Thymus (tissue), 14 donors: ENCODE results near the gene ADAMTS12. TPM values are rescaled to one million over a fixed set of nuclear protein-coding genes. Genes with fewer than 3 reads are reported as not detected.
A peak's percentile ranks its signal among the peaks of the same experiment; 100 is the strongest.

Source experiments
- DNase-seq, 9 donors: peaks; one replicate each; pipeline ENCODE4 v3.0.0-alpha.2; 2013; ENCODE audit warnings: low spot score in 9 of 9, low read depth in 6 of 9, missing footprints in 1 of 9
- H3K27ac ChIP-seq, 2 donors: one replicate each; pipeline ENCODE4 v1.5.1; 2013; ENCODE audit warnings: control low read depth in 1 of 2, low read depth in 1 of 2, low read length in 1 of 2, mild to moderate bottlenecking in 1 of 2, moderate library complexity in 1 of 2
- H3K27me3 ChIP-seq, 2 donors: one replicate each; pipeline ENCODE4 v1.5.1; 2013; ENCODE audit warnings: low read length in 1 of 2; ENCODE audit not compliant: control insufficient read depth in 2 of 2, insufficient read depth in 1 of 2
- H3K36me3 ChIP-seq, 2 donors: one replicate each; pipeline ENCODE4 v1.5.1; 2013; ENCODE audit warnings: low read length in 1 of 2, mild to moderate bottlenecking in 1 of 2, moderate library complexity in 1 of 2; ENCODE audit not compliant: control insufficient read depth in 2 of 2, insufficient read depth in 2 of 2
- H3K4me1 ChIP-seq, 2 donors: one replicate each; pipeline ENCODE4 v1.5.1; 2013; ENCODE audit warnings: low read length in 2 of 2; ENCODE audit not compliant: control insufficient read depth in 2 of 2, insufficient read depth in 2 of 2
- H3K4me3 ChIP-seq, 2 donors: one replicate each; pipeline ENCODE4 v1.5.1; 2013; ENCODE audit warnings: low read length in 2 of 2, control low read depth in 1 of 2, mild to moderate bottlenecking in 1 of 2
- H3K9me3 ChIP-seq, 2 donors: one replicate each; pipeline ENCODE4 v1.5.1; 2013; ENCODE audit warnings: low read length in 1 of 2, mild to moderate bottlenecking in 1 of 2; ENCODE audit not compliant: control insufficient read depth in 2 of 2, insufficient read depth in 1 of 2
- WGBS: extraction: QIAGEN DNeasy Blood & Tissue Kit; methylation state at CpG from one replicate; pipeline ENCODE4 v1.1.7; 2013; 5-methylcytosine and 5-hydroxymethylcytosine counted together
- long read RNA-seq, 10 donors: transcript quantifications; one replicate each; lab custom pipeline, GENCODE V29; 2026
- polyA plus RNA-seq: library from polyadenylated mRNA; stranded (reverse); fragments of 200-250 nt; gene quantifications from one replicate; pipeline ENCODE4 v1.2.3, GENCODE V29; 2013
- total RNA-seq: library from RNA; stranded (reverse); fragments of 120-200 nt; gene quantifications from one replicate; pipeline ENCODE4 v1.2.4, GENCODE V29; 2013
- donor health status: healthy.

ADAMTS12 gene
- total RNA-seq (1.6 TPM), polyA plus RNA-seq (0.18 TPM)
- long read RNA-seq, donor 1: 0 reads
- long read RNA-seq, donor 2: 0 reads
- long read RNA-seq, donor 3: 0 reads
- long read RNA-seq, donor 4: 0 reads
- long read RNA-seq, donor 5, partial matches to known transcripts: 0 of 1 reads
- long read RNA-seq, donor 5, other reads (novel, unspliced or antisense): 0 of 1 reads
- long read RNA-seq, donor 6: 0 reads
- long read RNA-seq, donor 7: 0 reads
- long read RNA-seq, donor 8: 0 reads
- long read RNA-seq, donor 9: 0 reads
- long read RNA-seq, donor 10: 0 reads

- H3K36me3 ChIP-seq: no peaks in the 10 kb centered on the region
- H3K27me3 ChIP-seq: peaks cover 20 to 44% of the 10 kb centered on the region in 2 donors
- no peaks in the 10 kb centered on the region for H3K4me1 ChIP-seq
- no peaks in the 10 kb centered on the region for H3K9me3 ChIP-seq
- no peak within 1 kb of the TSS for H3K27ac ChIP-seq
- no peak for DNase-seq
- 7% methylated on average over 45 of the region's 45 CpGs for WGBS
- H3K4me3 ChIP-seq: peak within 1 kb of the TSS in 1 of 2 donors; percentile 13
These were observed at the start of gene ADAMTS12 for GRCh38 chr5:33891788-33892619. Gene ADAMTS12, minus strand, starts transcription at chr5:33891990. Its CDS starts 134 bp downstream, at chr5:33891856.

GRCh38 chr5:33941090-33941489, 49.3 kb upstream of the ADAMTS12 start:
- Histone ChIP-seq H3K27ac (no peak overlapping the region), H3K36me3 (no peaks in the 10 kb centered on the region), H3K27me3 (peaks cover 35 to 40% of the 10 kb centered on the region in 2 donors), H3K9me3 (peaks cover 0 to 3% of the 10 kb centered on the region in 2 donors), H3K4me1 (no peaks in the 10 kb centered on the region), H3K4me3 (no peak overlapping the region)
- no peak for DNase-seq
- WGBS: 91% methylated on average over 5 of the region's 5 CpGs

GRCh38 chr5:33939556-33940262, 47.9 kb upstream of the ADAMTS12 start:
- Histone ChIP-seq H3K4me3 (no peak overlapping the region), H3K4me1 (no peaks in the 10 kb centered on the region), H3K27me3 (peaks cover 44 to 50% of the 10 kb centered on the region in 2 donors), H3K27ac (no peak overlapping the region), H3K36me3 (no peaks in the 10 kb centered on the region), H3K9me3 (peaks cover 0 to 3% of the 10 kb centered on the region in 2 donors)
- WGBS: 89% methylated on average over 8 of the region's 8 CpGs
- DNase-seq: no peak

GRCh38 chr5:33938881-33939280, 47.1 kb upstream of the ADAMTS12 start:
- H3K36me3 ChIP-seq: no peaks in the 10 kb centered on the region
- WGBS: 17% methylated on average over 15 of the region's 15 CpGs
- no peaks in the 10 kb centered on the region for H3K4me1 ChIP-seq
- H3K9me3 ChIP-seq: peaks cover 0 to 3% of the 10 kb centered on the region in 2 donors
- no peak overlapping the region for H3K27ac ChIP-seq
- H3K27me3 ChIP-seq: peaks cover 44 to 50% of the 10 kb centered on the region in 2 donors
- no peak overlapping the region for H3K4me3 ChIP-seq
- DNase-seq: no peak

GRCh38 chr5:33938507-33938796, 46.7 kb upstream of the ADAMTS12 start:
- H3K36me3 ChIP-seq: no peaks in the 10 kb centered on the region
- H3K4me3 ChIP-seq: no peak overlapping the region
- no peaks in the 10 kb centered on the region for H3K4me1 ChIP-seq
- DNase-seq: no peak
- peaks cover 44 to 50% of the 10 kb centered on the region in 2 donors for H3K27me3 ChIP-seq
- peaks cover 0 to 3% of the 10 kb centered on the region in 2 donors for H3K9me3 ChIP-seq
- WGBS: 24% methylated on average over 14 of the region's 14 CpGs
- no peak overlapping the region for H3K27ac ChIP-seq

GRCh38 chr5:33937707-33938506, 46.1 kb upstream of the ADAMTS12 start:
- Histone ChIP-seq H3K4me3 (no peak overlapping the region), H3K4me1 (no peaks in the 10 kb centered on the region), H3K27ac (no peak overlapping the region), H3K27me3 (peaks cover 44 to 50% of the 10 kb centered on the region in 2 donors), H3K9me3 (peaks cover 0 to 3% of the 10 kb centered on the region in 2 donors), H3K36me3 (no peaks in the 10 kb centered on the region)
- 25% methylated on average over 54 of the region's 54 CpGs for WGBS
- DNase-seq: no peak

GRCh38 chr5:33937017-33937706, 45.4 kb upstream of the ADAMTS12 start:
- DNase-seq: no peak
- no peaks in the 10 kb centered on the region for H3K36me3 ChIP-seq
- H3K4me3 ChIP-seq: no peak overlapping the region
- H3K4me1 ChIP-seq: no peaks in the 10 kb centered on the region
- H3K27me3 ChIP-seq: peaks cover 44 to 47% of the 10 kb centered on the region in 2 donors
- WGBS: 41% methylated on average over 54 of the region's 54 CpGs
- H3K9me3 ChIP-seq: peaks cover 0 to 3% of the 10 kb centered on the region in 2 donors
- no peak overlapping the region for H3K27ac ChIP-seq

- H3K27ac ChIP-seq: no peak within 1 kb of the TSS
- no peak within 1 kb of the TSS for H3K4me3 ChIP-seq
- H3K4me1 ChIP-seq: no peaks in the 10 kb centered on the region
- no peak for DNase-seq
- peaks cover 44 to 47% of the 10 kb centered on the region in 2 donors for H3K27me3 ChIP-seq
- WGBS: 12% methylated on average over 45 of the region's 45 CpGs
- peaks cover 0 to 3% of the 10 kb centered on the region in 2 donors for H3K9me3 ChIP-seq
- H3K36me3 ChIP-seq: no peaks in the 10 kb centered on the region
These were observed 44.7 kb upstream of the ADAMTS12 start, which contains the start of gene RXFP3 for GRCh38 chr5:33936381-33937016. Gene RXFP3, plus strand, starts transcription at chr5:33936386. Its CDS starts 355 bp downstream, at chr5:33936741.
